Vagina (tissue), 2 donors: Measurements from ENCODE around the gene RTF1. TPM values are rescaled to one million over a fixed set of nuclear protein-coding genes. Genes with fewer than 3 reads are reported as not detected.
A peak's percentile ranks its signal among the peaks of the same experiment; 100 is the strongest.

ENCODE experiments used
- DNase-seq, 2 donors: peaks; one replicate each; pipeline ENCODE4 v3.0.0-alpha.2; 2017; ENCODE audit errors: extremely low spot score in 2 of 2
- H3K27ac ChIP-seq: fragments of 200-600 bp; sonication (generic); one replicate; pipeline ENCODE4 v1.5.1; 2019
- H3K27me3 ChIP-seq: fragments of 200-600 bp; sonication (generic); one replicate; pipeline ENCODE4 v1.5.1; 2019
- H3K36me3 ChIP-seq, 2 donors: fragments of 200-600 bp; sonication (generic); one replicate each; pipeline ENCODE4 v1.5.1; 2017 to 2019
- H3K4me1 ChIP-seq: fragments of 200-600 bp; sonication (generic); one replicate; pipeline ENCODE4 v1.5.1; 2019
- H3K4me3 ChIP-seq, 2 donors: fragments of 200-600 bp; sonication (generic); 1 replicate in 1 of 2; 2 replicates in 1 of 2; pipeline ENCODE4 v1.5.1; 2016 to 2019
- H3K9me3 ChIP-seq: fragments of 200-600 bp; sonication (generic); one replicate; pipeline ENCODE4 v1.5.1; 2019
- CTCF ChIP-seq, 3 experiments: fragments of 450-650 bp in 2 of 3; fragments of 200-600 bp in 1 of 3; sonication (generic) in 1 of 3; IDR thresholded peaks; one replicate each; pipeline ENCODE4 v1.5.1; 2017 to 2019; ENCODE audit warnings: antibody characterized with exemption in 3 of 3, mild to moderate bottlenecking in 2 of 3, moderate library complexity in 2 of 3
- POLR2A ChIP-seq, 2 donors: fragments of 450-650 bp; IDR thresholded peaks; one replicate each; pipeline ENCODE4 v1.6.1; 2017; ENCODE audit warnings: antibody characterized with exemption in 2 of 2, mild to moderate bottlenecking in 2 of 2, moderate library complexity in 2 of 2
- POLR2AphosphoS5 ChIP-seq, 2 donors: sonication (generic); formaldehyde crosslinking; IDR thresholded peaks; one replicate each; pipeline ENCODE4 v1.9.0; 2017; ENCODE audit warnings: antibody characterized with exemption in 2 of 2, mild to moderate bottlenecking in 2 of 2, low read depth in 1 of 2; ENCODE audit not compliant: insufficient read depth in 1 of 2
- intact Hi-C: fragments of 100-400 bp; cut with DNase I; formaldehyde crosslinking; loops from one replicate; pipeline ENCODE4 v1.15.1; 2023
- total RNA-seq: library from RNA; depleted of rRNA; stranded (reverse); fragments of >200 nt; gene quantifications from one replicate; pipeline ENCODE4 v1.2.3, GENCODE V29; 2016

RTF1 gene
- total RNA-seq, 1 donor from 2014 or later = 32.2 TPM

- TF ChIP-seq POLR2AphosphoS5 (IDR thresholded peaks at IDR 0.05; ENCODE audit: insufficient read depth in 1 of 2, low read depth in 1 of 2) (no peak), POLR2A (IDR thresholded peaks at IDR 0.05) (no peak), CTCF (IDR thresholded peaks at IDR 0.05) (no peak)
- Histone ChIP-seq H3K4me1 (peaks cover 32% of the 10 kb centered on the region), H3K9me3 (no peaks in the 10 kb centered on the region), H3K27me3 (peaks cover 5% of the 10 kb centered on the region), H3K4me3 (peak overlapping the region; percentile 35 to 40), H3K27ac (no peak overlapping the region), H3K36me3 (no peaks in the 10 kb centered on the region)
- no peak for DNase-seq
- intact Hi-C loops = no loop called here
Observed at GRCh38 chr15:41511331-41511898, 94.5 kb downstream of the RTF1 start.

GRCh38 chr15:41511899-41512369, 95.0 kb downstream of the RTF1 start:
- TF ChIP-seq POLR2A (IDR thresholded peaks at IDR 0.05) (no peak), CTCF (IDR thresholded peaks at IDR 0.05) (no peak), POLR2AphosphoS5 (IDR thresholded peaks at IDR 0.05; ENCODE audit: insufficient read depth in 1 of 2, low read depth in 1 of 2) (no peak)
- no peak for DNase-seq
- intact Hi-C loops = no loop called here
- peaks cover 5% of the 10 kb centered on the region for H3K27me3 ChIP-seq
- H3K36me3 ChIP-seq = no peaks in the 10 kb centered on the region
- H3K4me3 ChIP-seq = peak overlapping the region; percentile 35 to 40
- H3K9me3 ChIP-seq = no peaks in the 10 kb centered on the region
- no peak overlapping the region for H3K27ac ChIP-seq
- peaks cover 32% of the 10 kb centered on the region for H3K4me1 ChIP-seq

- TF ChIP-seq POLR2A (IDR thresholded peaks at IDR 0.05) (no peak), POLR2AphosphoS5 (IDR thresholded peaks at IDR 0.05; ENCODE audit: insufficient read depth in 1 of 2, low read depth in 1 of 2) (no peak), CTCF (IDR thresholded peaks at IDR 0.05) (no peak)
- no peak for DNase-seq
- intact Hi-C loops = no loop called here
- Histone ChIP-seq H3K4me3 (peak overlapping the region; percentile 35 to 40), H3K27ac (no peak overlapping the region), H3K9me3 (no peaks in the 10 kb centered on the region), H3K36me3 (peaks cover 0 to 2% of the 10 kb centered on the region in 2 donors), H3K27me3 (peaks cover 5% of the 10 kb centered on the region), H3K4me1 (peaks cover 32% of the 10 kb centered on the region)
Observed at GRCh38 chr15:41512512-41512939, 95.6 kb downstream of the RTF1 start.

GRCh38 chr15:41512940-41513505, 96.1 kb downstream of the RTF1 start:
- Histone ChIP-seq H3K36me3 (peaks cover 0 to 5% of the 10 kb centered on the region in 2 donors), H3K4me3 (peak overlapping the region; percentile 35 to 40), H3K9me3 (no peaks in the 10 kb centered on the region), H3K27me3 (peaks cover 5% of the 10 kb centered on the region), H3K27ac (no peak overlapping the region), H3K4me1 (peaks cover 32% of the 10 kb centered on the region)
- no peak for DNase-seq
- TF ChIP-seq CTCF (IDR thresholded peaks at IDR 0.05) (no peak), POLR2A (IDR thresholded peaks at IDR 0.05) (no peak), POLR2AphosphoS5 (IDR thresholded peaks at IDR 0.05; ENCODE audit: insufficient read depth in 1 of 2, low read depth in 1 of 2) (no peak)
- intact Hi-C loops = no loop called here
